Mesothelial cell of epicardium (in vitro differentiated cells): ENCODE results near the gene WDFY2. TPM values are rescaled to one million over a fixed set of nuclear protein-coding genes. Genes with fewer than 3 reads are reported as not detected.
"Not testable (repeated sequence)": the region's sequence is repeated elsewhere in the genome, so short reads cannot be mapped to it uniquely, and the experiment has no call there.

Source experiments
- DNase-seq, 2 experiments: peaks; one replicate each; pipeline ENCODE4 v3.0.0; 2021; ENCODE audit warnings: low spot score in 2 of 2; ENCODE audit not compliant: unreplicated experiment in 2 of 2
- H3K27ac Mint-ChIP-seq: 2 replicates; pipeline ENCODE4 v1.8.0; 2021; ENCODE audit warnings: mixed read lengths
- H3K27me3 Mint-ChIP-seq: 2 replicates; pipeline ENCODE4 v1.8.0; 2021; ENCODE audit warnings: low read depth, mixed read lengths
- H3K36me3 Mint-ChIP-seq: 2 replicates; pipeline ENCODE4 v1.8.0; 2021; ENCODE audit warnings: mixed read lengths
- H3K4me1 Mint-ChIP-seq: 2 replicates; pipeline ENCODE4 v1.8.0; 2021; ENCODE audit warnings: mixed read lengths
- H3K4me3 Mint-ChIP-seq: 2 replicates; pipeline ENCODE4 v1.8.0; 2021; ENCODE audit warnings: mild to moderate bottlenecking, moderate library complexity, mixed read lengths
- H3K9me3 Mint-ChIP-seq: 2 replicates; pipeline ENCODE4 v1.8.0; 2021; ENCODE audit warnings: mixed read lengths
- total RNA-seq: library from RNA; stranded (reverse); gene quantifications from 3 replicates; pipeline ENCODE4 v1.2.1, GENCODE V29; 2021
- TF ChIP-seq, protein P1 (sequence below): fragments of 200-600 bp; sonication (generic); IDR thresholded peaks from one replicate; pipeline ENCODE4 v1.5.0; 2021; ENCODE audit warnings: antibody characterized with exemption; ENCODE audit not compliant: unreplicated experiment

Gene WDFY2
- total RNA-seq, 1 donor from 2014 or later, result 12.1 TPM

DNA sequence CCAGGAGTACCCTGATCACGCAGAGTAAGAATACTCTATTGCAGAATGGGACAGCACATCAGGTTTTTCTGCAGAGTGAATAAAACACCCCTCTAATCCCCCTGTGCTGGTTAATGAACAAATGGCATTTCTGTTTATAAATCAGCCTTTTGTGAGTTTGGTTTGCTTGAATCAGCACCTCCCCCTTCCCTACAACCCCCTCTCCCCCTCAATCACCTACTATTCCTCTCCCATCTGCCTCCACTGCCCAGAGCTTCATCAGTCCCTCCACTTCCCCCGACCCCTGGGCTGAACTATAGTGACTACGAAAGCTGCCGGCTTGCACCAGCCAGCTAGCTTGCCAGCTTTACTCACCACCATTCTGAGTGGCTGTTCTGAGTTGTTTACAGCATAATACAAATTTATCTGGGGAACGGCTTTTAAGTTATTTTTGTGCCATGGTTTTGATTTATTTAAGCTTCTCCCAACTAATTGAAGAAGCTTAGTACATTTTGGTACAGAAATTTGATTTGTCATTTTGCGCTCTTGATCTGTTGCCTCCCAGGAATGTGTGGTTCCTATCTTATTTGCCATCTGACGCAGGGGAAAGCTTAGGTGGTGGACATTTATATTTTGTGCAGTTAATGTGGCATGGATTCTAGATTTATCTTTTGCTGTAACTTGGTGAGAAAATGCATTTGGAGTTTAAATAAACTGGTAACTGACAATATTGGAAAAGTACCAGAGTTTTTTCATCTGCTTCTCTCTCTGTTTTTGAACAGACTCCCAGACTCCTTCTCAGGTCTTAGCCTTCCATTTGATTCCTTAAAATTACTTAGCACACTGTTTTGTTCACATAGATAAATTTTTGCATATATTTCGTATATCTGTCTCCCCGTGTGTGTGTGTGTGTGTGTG lies 41.7 kb upstream of the WDFY2 start:
- Mint-ChIP-seq H3K4me3 (peak overlapping the region; percentile 9), H3K9me3 (peaks cover 8% of the 10 kb centered on the region), H3K27ac (peak overlapping the region; percentile 88), H3K36me3 (no peaks in the 10 kb centered on the region), H3K4me1 (peaks cover 40% of the 10 kb centered on the region), H3K27me3 (no peaks in the 10 kb centered on the region)
- DNase-seq, result no peak
- TF ChIP-seq, protein P1, sequence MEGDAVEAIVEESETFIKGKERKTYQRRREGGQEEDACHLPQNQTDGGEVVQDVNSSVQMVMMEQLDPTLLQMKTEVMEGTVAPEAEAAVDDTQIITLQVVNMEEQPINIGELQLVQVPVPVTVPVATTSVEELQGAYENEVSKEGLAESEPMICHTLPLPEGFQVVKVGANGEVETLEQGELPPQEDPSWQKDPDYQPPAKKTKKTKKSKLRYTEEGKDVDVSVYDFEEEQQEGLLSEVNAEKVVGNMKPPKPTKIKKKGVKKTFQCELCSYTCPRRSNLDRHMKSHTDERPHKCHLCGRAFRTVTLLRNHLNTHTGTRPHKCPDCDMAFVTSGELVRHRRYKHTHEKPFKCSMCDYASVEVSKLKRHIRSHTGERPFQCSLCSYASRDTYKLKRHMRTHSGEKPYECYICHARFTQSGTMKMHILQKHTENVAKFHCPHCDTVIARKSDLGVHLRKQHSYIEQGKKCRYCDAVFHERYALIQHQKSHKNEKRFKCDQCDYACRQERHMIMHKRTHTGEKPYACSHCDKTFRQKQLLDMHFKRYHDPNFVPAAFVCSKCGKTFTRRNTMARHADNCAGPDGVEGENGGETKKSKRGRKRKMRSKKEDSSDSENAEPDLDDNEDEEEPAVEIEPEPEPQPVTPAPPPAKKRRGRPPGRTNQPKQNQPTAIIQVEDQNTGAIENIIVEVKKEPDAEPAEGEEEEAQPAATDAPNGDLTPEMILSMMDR, result no peak

DNA sequence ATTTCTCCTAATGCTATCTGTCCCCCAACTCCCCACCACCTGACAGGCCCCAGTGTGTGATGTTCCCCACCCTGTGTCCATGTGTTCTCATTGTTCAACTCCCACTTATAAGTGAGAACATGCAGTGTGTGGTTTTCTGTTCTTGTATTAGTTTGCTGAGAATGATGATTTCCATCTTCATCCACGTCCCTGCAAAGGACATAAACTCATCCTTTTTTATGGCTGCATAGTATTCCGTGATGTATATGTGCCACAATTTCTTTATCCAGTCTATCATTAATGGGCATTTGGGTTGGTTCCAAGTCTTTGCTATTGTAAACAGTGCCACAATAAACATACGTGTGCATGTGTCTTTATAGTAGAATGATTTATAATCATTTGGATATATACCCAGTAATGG lies 38.8 kb upstream of the WDFY2 start:
- not testable (repeated sequence) for DNase-seq, H3K4me3 Mint-ChIP-seq, H3K27me3 Mint-ChIP-seq, H3K36me3 Mint-ChIP-seq, H3K9me3 Mint-ChIP-seq, H3K27ac Mint-ChIP-seq
- H3K4me1 Mint-ChIP-seq, result peaks cover 35% of the 10 kb centered on the region

DNA sequence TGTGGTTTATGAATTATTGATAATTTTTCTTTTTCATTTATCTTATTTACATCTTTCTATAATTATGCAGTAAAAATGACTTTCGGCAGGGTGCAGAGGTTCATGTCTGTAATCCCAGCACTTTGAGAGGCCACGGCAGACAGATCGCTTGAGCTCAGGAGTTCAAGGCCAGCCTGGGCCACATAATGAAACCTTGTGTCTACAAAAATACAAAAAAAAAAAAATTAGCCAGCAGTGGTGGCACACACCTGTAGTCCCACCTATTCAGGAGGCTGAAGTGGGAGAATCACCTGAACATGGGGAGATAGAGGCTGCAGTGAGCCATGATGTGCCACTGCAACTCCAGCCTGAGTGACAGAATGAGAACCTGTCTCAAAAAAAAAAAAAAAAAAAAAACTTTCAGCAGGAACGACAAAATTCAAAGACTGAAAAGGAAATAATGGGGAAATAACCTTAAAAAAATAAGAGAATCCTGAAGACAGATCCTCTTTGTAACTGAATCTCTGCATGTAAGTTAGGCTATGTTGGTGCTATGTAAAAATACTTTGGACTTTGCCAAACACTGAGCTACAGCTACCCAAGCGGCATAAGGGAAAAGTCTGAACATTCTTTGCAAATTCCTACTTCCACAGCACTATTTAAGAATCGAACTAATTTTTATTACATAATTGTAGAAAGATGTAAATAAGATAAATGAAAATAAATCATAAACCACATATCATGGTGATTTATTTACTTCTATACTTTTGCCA lies 36.7 kb upstream of the WDFY2 start:
- TF ChIP-seq, protein P1, result no peak
- DNase-seq, result no peak
- Mint-ChIP-seq H3K4me1 (peaks cover 29% of the 10 kb centered on the region), H3K27me3 (no peaks in the 10 kb centered on the region), H3K9me3 (peaks cover 8% of the 10 kb centered on the region), H3K27ac (no peak overlapping the region), H3K4me3 (no peak overlapping the region), H3K36me3 (no peaks in the 10 kb centered on the region)

DNA sequence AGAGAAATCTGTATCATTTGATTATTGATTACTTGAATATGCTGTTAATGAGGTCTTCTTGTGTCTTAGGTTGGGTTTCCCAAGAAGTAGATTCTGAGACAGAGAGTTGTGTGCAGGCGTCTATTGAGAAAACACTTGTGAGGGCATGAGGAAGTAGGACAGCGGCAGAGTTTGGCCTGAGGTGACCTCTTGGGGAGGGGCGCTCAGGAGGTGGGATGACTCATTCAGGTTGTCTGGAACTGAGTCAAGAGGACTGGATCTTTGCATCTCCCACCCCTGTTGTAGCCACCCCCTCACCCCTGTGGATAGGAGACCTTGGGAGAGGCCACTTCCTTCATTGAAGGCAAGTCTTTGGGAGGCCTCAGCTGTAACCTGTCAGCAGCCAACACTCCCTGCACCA lies 35.2 kb upstream of the WDFY2 start:
- TF ChIP-seq, protein P1, result no peak
- peaks cover 8% of the 10 kb centered on the region for H3K9me3 Mint-ChIP-seq
- H3K27me3 Mint-ChIP-seq, result no peaks in the 10 kb centered on the region
- H3K36me3 Mint-ChIP-seq, result no peaks in the 10 kb centered on the region
- no peak overlapping the region for H3K4me3 Mint-ChIP-seq
- H3K27ac Mint-ChIP-seq, result no peak overlapping the region
- DNase-seq, result no peak
- H3K4me1 Mint-ChIP-seq, result peaks cover 24% of the 10 kb centered on the region

DNA sequence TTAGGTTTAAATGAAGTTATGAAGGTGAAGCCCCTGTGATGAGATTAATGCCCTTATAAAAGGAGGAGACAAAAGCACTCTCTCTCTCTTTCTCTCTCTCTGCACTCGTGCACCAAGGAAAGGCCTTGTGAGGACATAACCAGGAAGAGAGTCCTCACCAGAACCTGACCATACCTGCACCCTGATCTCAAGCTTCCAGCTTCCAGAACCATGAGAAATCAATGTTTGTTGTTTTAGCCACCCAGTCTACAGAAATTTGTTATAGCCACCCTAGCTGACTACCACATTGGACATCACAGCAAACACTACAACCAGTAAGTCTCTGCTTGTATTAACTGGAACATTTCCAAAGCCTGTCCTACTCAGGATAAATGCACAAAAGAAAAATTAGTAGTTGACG lies 34.7 kb upstream of the WDFY2 start:
- Mint-ChIP-seq H3K4me1 (peaks cover 24% of the 10 kb centered on the region), H3K4me3 (no peak overlapping the region), H3K27me3 (no peaks in the 10 kb centered on the region), H3K36me3 (no peaks in the 10 kb centered on the region), H3K9me3 (peaks cover 8% of the 10 kb centered on the region), H3K27ac (peak overlapping the region; percentile 57)
- TF ChIP-seq, protein P1, result no peak
- no peak for DNase-seq

DNA sequence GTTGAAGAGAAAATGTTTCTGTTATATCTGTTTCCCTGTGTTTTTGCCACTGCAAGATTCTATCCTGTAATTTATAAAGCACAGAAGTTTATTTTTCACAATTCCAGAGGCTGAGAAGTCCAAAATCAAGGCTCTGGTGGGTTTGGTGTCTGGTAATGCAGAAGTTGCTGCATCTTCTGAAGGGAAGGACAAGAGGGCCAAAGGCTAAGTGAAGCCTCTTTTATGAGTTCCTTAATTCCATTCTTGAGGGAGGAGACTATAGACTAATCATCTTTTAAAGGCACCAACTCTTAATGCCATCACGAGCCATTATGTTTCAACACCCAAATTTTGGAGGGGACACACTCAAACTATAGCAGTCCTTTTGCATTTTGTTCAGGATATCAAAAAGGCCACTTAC lies 34.1 kb upstream of the WDFY2 start:
- Mint-ChIP-seq H3K9me3 (peaks cover 10% of the 10 kb centered on the region), H3K27ac (no peak overlapping the region), H3K4me3 (no peak overlapping the region), H3K4me1 (peaks cover 24% of the 10 kb centered on the region), H3K36me3 (no peaks in the 10 kb centered on the region), H3K27me3 (no peaks in the 10 kb centered on the region)
- TF ChIP-seq, protein P1, result no peak
- DNase-seq, result no peak
